HL-60 (cell line): ENCODE measurements around the gene MIOX.

Experiments used
- DNase-seq, 2 experiments: peaks; one replicate each; pipeline ENCODE4 v3.0.0-alpha.2; 2010 to 2020; ENCODE audit warnings: low read depth in 1 of 2, low spot score in 1 of 2
- H3K27ac ChIP-seq: fragments of 250-450 bp; sonication (Bioruptor Pico); replicated peaks from 2 replicates; pipeline ENCODE4 v1.5.1; 2020; ENCODE audit warnings: mild to moderate bottlenecking, moderate library complexity
- H3K27me3 ChIP-seq: fragments of 250-450 bp; sonication (Bioruptor Pico); 2 replicates; pipeline ENCODE4 v1.5.1; 2021; ENCODE audit warnings: mild to moderate bottlenecking, moderate library complexity; ENCODE audit not compliant: insufficient read depth, poor library complexity, severe bottlenecking
- H3K4me3 ChIP-seq: replicated peaks from 2 replicates; pipeline ENCODE4 v1.5.1; 2011; ENCODE audit warnings: mild to moderate bottlenecking, control low read depth, low read length; ENCODE audit not compliant: insufficient read depth
- GABPA ChIP-seq: IDR thresholded peaks from 2 replicates; pipeline ENCODE4 v1.6.1; 2012; ENCODE audit warnings: low read depth
- POLR2AphosphoS5 ChIP-seq: IDR thresholded peaks from 2 replicates; pipeline ENCODE4 v1.6.1; 2012; ENCODE audit warnings: low read depth
- SPI1 ChIP-seq: IDR thresholded peaks from 2 replicates; pipeline ENCODE4 v1.6.1; 2012; ENCODE audit warnings: low read depth, mild to moderate bottlenecking, borderline replicate concordance
- TF ChIP-seq, protein P1 (sequence below): IDR thresholded peaks from 2 replicates; pipeline ENCODE4 v1.6.1; 2012; ENCODE audit warnings: low read depth; ENCODE audit not compliant: insufficient replicate concordance
- TF ChIP-seq, protein P2 (sequence below): IDR thresholded peaks from one replicate; pipeline ENCODE4 v1.5.1; 2011; ENCODE audit warnings: low read length, control low read depth, inconsistent platforms; ENCODE audit not compliant: insufficient read depth

Gene MIOX

DNA sequence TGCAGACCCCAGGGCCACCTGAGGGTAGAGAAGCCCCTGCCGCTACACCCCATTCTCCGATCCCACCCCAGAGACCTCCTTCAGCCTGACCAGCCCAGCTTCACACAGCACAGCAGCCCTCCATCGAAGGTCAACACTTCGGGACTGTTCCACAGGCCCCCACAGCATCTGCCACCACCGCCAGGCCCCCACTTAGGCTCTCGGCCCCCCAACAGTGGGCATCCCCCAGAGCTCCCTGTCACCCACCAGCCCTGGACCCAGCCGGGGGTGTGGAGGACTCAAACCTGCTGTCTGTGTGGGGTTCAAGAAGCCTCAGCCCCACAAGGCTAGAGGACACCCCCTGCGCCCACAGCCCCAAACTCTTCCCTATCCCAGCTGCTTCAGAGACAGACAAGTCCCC, 18.0 kb upstream of the MIOX start:
- H3K27ac ChIP-seq = no peak overlapping the region
- TF ChIP-seq, protein P1, sequence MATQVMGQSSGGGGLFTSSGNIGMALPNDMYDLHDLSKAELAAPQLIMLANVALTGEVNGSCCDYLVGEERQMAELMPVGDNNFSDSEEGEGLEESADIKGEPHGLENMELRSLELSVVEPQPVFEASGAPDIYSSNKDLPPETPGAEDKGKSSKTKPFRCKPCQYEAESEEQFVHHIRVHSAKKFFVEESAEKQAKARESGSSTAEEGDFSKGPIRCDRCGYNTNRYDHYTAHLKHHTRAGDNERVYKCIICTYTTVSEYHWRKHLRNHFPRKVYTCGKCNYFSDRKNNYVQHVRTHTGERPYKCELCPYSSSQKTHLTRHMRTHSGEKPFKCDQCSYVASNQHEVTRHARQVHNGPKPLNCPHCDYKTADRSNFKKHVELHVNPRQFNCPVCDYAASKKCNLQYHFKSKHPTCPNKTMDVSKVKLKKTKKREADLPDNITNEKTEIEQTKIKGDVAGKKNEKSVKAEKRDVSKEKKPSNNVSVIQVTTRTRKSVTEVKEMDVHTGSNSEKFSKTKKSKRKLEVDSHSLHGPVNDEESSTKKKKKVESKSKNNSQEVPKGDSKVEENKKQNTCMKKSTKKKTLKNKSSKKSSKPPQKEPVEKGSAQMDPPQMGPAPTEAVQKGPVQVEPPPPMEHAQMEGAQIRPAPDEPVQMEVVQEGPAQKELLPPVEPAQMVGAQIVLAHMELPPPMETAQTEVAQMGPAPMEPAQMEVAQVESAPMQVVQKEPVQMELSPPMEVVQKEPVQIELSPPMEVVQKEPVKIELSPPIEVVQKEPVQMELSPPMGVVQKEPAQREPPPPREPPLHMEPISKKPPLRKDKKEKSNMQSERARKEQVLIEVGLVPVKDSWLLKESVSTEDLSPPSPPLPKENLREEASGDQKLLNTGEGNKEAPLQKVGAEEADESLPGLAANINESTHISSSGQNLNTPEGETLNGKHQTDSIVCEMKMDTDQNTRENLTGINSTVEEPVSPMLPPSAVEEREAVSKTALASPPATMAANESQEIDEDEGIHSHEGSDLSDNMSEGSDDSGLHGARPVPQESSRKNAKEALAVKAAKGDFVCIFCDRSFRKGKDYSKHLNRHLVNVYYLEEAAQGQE = no peak
- no peak for TF ChIP-seq GABPA
- TF ChIP-seq, protein P2, sequence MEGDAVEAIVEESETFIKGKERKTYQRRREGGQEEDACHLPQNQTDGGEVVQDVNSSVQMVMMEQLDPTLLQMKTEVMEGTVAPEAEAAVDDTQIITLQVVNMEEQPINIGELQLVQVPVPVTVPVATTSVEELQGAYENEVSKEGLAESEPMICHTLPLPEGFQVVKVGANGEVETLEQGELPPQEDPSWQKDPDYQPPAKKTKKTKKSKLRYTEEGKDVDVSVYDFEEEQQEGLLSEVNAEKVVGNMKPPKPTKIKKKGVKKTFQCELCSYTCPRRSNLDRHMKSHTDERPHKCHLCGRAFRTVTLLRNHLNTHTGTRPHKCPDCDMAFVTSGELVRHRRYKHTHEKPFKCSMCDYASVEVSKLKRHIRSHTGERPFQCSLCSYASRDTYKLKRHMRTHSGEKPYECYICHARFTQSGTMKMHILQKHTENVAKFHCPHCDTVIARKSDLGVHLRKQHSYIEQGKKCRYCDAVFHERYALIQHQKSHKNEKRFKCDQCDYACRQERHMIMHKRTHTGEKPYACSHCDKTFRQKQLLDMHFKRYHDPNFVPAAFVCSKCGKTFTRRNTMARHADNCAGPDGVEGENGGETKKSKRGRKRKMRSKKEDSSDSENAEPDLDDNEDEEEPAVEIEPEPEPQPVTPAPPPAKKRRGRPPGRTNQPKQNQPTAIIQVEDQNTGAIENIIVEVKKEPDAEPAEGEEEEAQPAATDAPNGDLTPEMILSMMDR = no peak
- no peak for TF ChIP-seq SPI1
- no peak for TF ChIP-seq POLR2AphosphoS5
- H3K27me3 ChIP-seq = no peaks in the 10 kb centered on the region
- H3K4me3 ChIP-seq = no peak overlapping the region
- no peak for DNase-seq

GRCh38 chr22:50469377-50470305, 17.0 kb upstream of the MIOX start:
- TF ChIP-seq, protein P2 = no peak
- TF ChIP-seq, protein P1 = no peak
- peak; percentile 74 for TF ChIP-seq POLR2AphosphoS5
- no peaks in the 10 kb centered on the region for H3K27me3 ChIP-seq
- H3K27ac ChIP-seq = peak overlapping the region; percentile 66
- no peak overlapping the region for H3K4me3 ChIP-seq
- DNase-seq = peak; percentile 85 to 93

- TF ChIP-seq, protein P2 = no peak
- TF ChIP-seq SPI1 (no peak), GABPA (no peak), POLR2AphosphoS5 (no peak)
- TF ChIP-seq, protein P1 = no peak
- DNase-seq = peak in 1 of 2 experiments; percentile 10
- Histone ChIP-seq H3K4me3 (no peak overlapping the region), H3K27me3 (no peaks in the 10 kb centered on the region), H3K27ac (peak overlapping the region; percentile 66)
Measured at GRCh38 chr22:50470491-50470890, 16.2 kb upstream of the MIOX start.
